Measurements from ENCODE around the gene LIG1.

The LIG1 gene

DNA sequence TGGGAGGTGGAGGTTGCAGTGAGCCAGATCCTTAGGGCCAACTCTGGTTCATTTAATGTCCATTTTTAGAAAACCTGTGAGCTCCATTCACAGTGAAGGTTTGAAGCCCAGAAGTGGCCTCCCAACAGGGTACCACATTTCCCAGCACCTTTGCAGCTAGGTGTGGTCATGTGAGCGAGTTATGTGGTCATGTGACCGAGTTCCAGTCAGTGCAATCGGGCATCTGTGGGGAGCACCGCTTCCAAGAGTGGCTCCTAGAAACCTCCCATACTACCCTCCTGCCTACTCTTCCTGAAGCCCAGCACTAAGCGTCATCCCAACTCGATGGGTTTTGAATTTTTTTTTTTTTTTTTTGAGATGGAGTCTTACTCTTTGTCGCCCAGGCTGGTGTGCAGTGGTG lies 58.9 kb downstream of the LIG1 start:
- TF ChIP-seq, protein P1, sequence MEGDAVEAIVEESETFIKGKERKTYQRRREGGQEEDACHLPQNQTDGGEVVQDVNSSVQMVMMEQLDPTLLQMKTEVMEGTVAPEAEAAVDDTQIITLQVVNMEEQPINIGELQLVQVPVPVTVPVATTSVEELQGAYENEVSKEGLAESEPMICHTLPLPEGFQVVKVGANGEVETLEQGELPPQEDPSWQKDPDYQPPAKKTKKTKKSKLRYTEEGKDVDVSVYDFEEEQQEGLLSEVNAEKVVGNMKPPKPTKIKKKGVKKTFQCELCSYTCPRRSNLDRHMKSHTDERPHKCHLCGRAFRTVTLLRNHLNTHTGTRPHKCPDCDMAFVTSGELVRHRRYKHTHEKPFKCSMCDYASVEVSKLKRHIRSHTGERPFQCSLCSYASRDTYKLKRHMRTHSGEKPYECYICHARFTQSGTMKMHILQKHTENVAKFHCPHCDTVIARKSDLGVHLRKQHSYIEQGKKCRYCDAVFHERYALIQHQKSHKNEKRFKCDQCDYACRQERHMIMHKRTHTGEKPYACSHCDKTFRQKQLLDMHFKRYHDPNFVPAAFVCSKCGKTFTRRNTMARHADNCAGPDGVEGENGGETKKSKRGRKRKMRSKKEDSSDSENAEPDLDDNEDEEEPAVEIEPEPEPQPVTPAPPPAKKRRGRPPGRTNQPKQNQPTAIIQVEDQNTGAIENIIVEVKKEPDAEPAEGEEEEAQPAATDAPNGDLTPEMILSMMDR (conservative IDR thresholded peaks at IDR 0.05): no peak
- H3K27ac ChIP-seq: peak overlapping the region; percentile 97

- peak within 1 kb of the TSS; percentile 97 for H3K27ac ChIP-seq
- TF ChIP-seq, protein P1 (conservative IDR thresholded peaks at IDR 0.05): no peak
Measured at GRCh38 chr19:48110350-48110966, 59.7 kb downstream of the LIG1 start, which contains the start of gene PLA2G4C. TSS of gene PLA2G4C (minus strand) at chr19:48110817. CDS start at chr19:48106529, 4,288 bp downstream.

GRCh38 chr19:48108997-48109782 lies 61.0 kb downstream of the LIG1 start:
- H3K27ac ChIP-seq: peak overlapping the region; percentile 97; the same call in 1 of the 2 replicates
- TF ChIP-seq, protein P1 (conservative IDR thresholded peaks at IDR 0.05): no peak

DNA sequence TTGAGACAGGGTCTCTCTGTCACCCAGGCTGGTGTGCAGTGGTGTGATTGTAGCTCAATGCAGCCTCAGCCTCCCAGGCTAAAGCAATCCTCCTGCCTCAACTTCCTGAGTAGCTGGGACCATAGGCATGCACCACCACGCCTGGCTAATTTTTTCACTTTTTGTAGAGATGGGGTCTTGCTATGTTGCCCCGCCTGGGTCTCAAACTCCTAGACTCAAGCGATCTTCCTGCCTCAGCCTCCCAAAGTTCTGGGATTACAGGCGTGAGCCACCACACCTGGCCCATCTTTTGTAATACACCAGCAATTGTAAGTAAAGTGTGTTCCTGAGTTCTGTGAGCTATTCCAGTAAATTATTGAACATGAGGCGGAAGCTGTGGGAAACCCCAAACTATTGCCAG lies 66.2 kb downstream of the LIG1 start:
- TF ChIP-seq, protein P1 (conservative IDR thresholded peaks at IDR 0.05): no peak
- 0 out of 2 replicates have a peak overlapping the region, but pooled peaks have one; percentile 19 for H3K27ac ChIP-seq

GRCh38 chr19:48102870-48103751 lies 67.0 kb downstream of the LIG1 start:
- TF ChIP-seq, protein P1 (conservative IDR thresholded peaks at IDR 0.05): peak; percentile 87
- peak overlapping the region; percentile 19; the same call in 1 of the 2 replicates for H3K27ac ChIP-seq

- H3K27ac ChIP-seq: no peak overlapping the region
- TF ChIP-seq, protein P1 (conservative IDR thresholded peaks at IDR 0.05): no peak
Measured at GRCh38 chr19:48095612-48096175, 74.5 kb downstream of the LIG1 start.

All from VCaP (cell line).